Measurements from ENCODE around the gene GADL1.

GADL1 gene

GRCh38 chr3:30864836-30865235, 29.6 kb downstream of the GADL1 start (continued):
- TF ChIP-seq CSRNP3 (CRISPR knock-in tag; IDR thresholded peaks at IDR 0.05) (no peak), ZFP3 (CRISPR knock-in tag; IDR thresholded peaks at IDR 0.05) (no peak), PATZ1 (CRISPR knock-in tag; IDR thresholded peaks at IDR 0.05; ENCODE audit: borderline replicate concordance) (no peak), SNAI2 (CRISPR knock-in tag; IDR thresholded peaks at IDR 0.05) (no peak)

GRCh38 chr3:30864132-30864531, 30.3 kb downstream of the GADL1 start:
- TF ChIP-seq ZC3H10 (CRISPR knock-in tag; IDR thresholded peaks at IDR 0.05) (no peak), ESRRG (CRISPR knock-in tag; IDR thresholded peaks at IDR 0.05) (no peak), POU6F1 (CRISPR knock-in tag; IDR thresholded peaks at IDR 0.05; ENCODE audit: borderline replicate concordance, low read depth) (no peak), RARB (CRISPR knock-in tag; IDR thresholded peaks at IDR 0.05) (no peak), PATZ1 (CRISPR knock-in tag; IDR thresholded peaks at IDR 0.05; ENCODE audit: borderline replicate concordance) (no peak), TCF4 (CRISPR knock-in tag; IDR thresholded peaks at IDR 0.05; ENCODE audit: borderline replicate concordance) (no peak), PPARA (CRISPR knock-in tag; IDR thresholded peaks at IDR 0.05; ENCODE audit: borderline replicate concordance) (no peak), TSHZ2 (CRISPR knock-in tag; IDR thresholded peaks at IDR 0.05) (no peak), ZNF565 (CRISPR knock-in tag; conservative IDR thresholded peaks at IDR 0.05; ENCODE audit: low read depth) (no peak)
- no peak for ATAC-seq

GRCh38 chr3:30862004-30862403, 32.5 kb downstream of the GADL1 start:
- TF ChIP-seq PPARA (CRISPR knock-in tag; IDR thresholded peaks at IDR 0.05; ENCODE audit: borderline replicate concordance) (no peak), ZNF70 (CRISPR knock-in tag; IDR thresholded peaks at IDR 0.05) (no peak), ZNF8 (CRISPR knock-in tag; IDR thresholded peaks at IDR 0.05) (no peak), OSR1 (CRISPR knock-in tag; IDR thresholded peaks at IDR 0.05) (no peak), CSRNP3 (CRISPR knock-in tag; IDR thresholded peaks at IDR 0.05) (no peak)
- no peak for ATAC-seq

- TF ChIP-seq PPARA (CRISPR knock-in tag; IDR thresholded peaks at IDR 0.05; ENCODE audit: borderline replicate concordance), result no peak
- no peak for TF ChIP-seq TOX (CRISPR knock-in tag; IDR thresholded peaks at IDR 0.05; ENCODE audit: borderline replicate concordance)
- no peak for TF ChIP-seq TCF4 (CRISPR knock-in tag; IDR thresholded peaks at IDR 0.05; ENCODE audit: borderline replicate concordance)
- TF ChIP-seq CREB5 (CRISPR knock-in tag; IDR thresholded peaks at IDR 0.05; ENCODE audit: low read depth), result no peak
- TF ChIP-seq RARB (CRISPR knock-in tag; IDR thresholded peaks at IDR 0.05), result no peak
- no peak for ATAC-seq
Measured at GRCh38 chr3:30858894-30859389, 35.5 kb downstream of the GADL1 start.

Data from SK-N-SH treated with all-trans-retinoic acid at 6 μM for 48 hours (cell line).